GM19351 (cell line): ENCODE results near the gene HCK.
A peak's percentile ranks its signal among the peaks of the same experiment; 100 is the strongest.

Source experiments
- ATAC-seq: cut with Tn5 transposase; IDR thresholded peaks from one replicate; pipeline ENCODE4 v1.9.1; 2021; ENCODE audit warnings: mild to moderate bottlenecking, moderate library complexity; ENCODE audit not compliant: unreplicated experiment

HCK gene

GRCh38 chr20:32057656-32058184 lies 5.7 kb downstream of the HCK start:
- ATAC-seq = no peak

- no peak for ATAC-seq
Observed at GRCh38 chr20:32059189-32059588, 7.1 kb downstream of the HCK start.

GRCh38 chr20:32062776-32063170 lies 10.7 kb downstream of the HCK start:
- ATAC-seq = peak; percentile 58

- no peak for ATAC-seq
Observed at GRCh38 chr20:32063695-32064094, 11.7 kb downstream of the HCK start.

- ATAC-seq = no peak
Observed at GRCh38 chr20:32064667-32065066, 12.6 kb downstream of the HCK start.

- ATAC-seq = no peak
Observed at GRCh38 chr20:32067234-32067821, 15.3 kb downstream of the HCK start.

- ATAC-seq = no peak
Observed at GRCh38 chr20:32068174-32068573, 16.1 kb downstream of the HCK start.

GRCh38 chr20:32069711-32070110 lies 17.7 kb downstream of the HCK start:
- ATAC-seq = no peak

- ATAC-seq = no peak
Observed at GRCh38 chr20:32070282-32070681, 18.2 kb downstream of the HCK start.

- ATAC-seq = no peak
Observed at GRCh38 chr20:32070690-32071213, 18.7 kb downstream of the HCK start.

- ATAC-seq = no peak
Observed at GRCh38 chr20:32071395-32072167, 19.5 kb downstream of the HCK start.

- ATAC-seq = no peak
Observed at GRCh38 chr20:32072168-32072750, 20.2 kb downstream of the HCK start.

- ATAC-seq = no peak
Observed at GRCh38 chr20:32075534-32075933, 23.5 kb downstream of the HCK start.

GRCh38 chr20:32077190-32077589 lies 25.1 kb downstream of the HCK start:
- no peak for ATAC-seq

- no peak for ATAC-seq
Observed at GRCh38 chr20:32078322-32078721, 26.3 kb downstream of the HCK start.

GRCh38 chr20:32078791-32079190 lies 26.7 kb downstream of the HCK start:
- no peak for ATAC-seq

- no peak for ATAC-seq
Observed at GRCh38 chr20:32079655-32080109, 27.6 kb downstream of the HCK start.

- ATAC-seq = no peak
Observed at GRCh38 chr20:32080783-32081182, 28.7 kb downstream of the HCK start.

- no peak for ATAC-seq
Observed at GRCh38 chr20:32083469-32083868, 31.4 kb downstream of the HCK start.

GRCh38 chr20:32087070-32087469 lies 35.0 kb downstream of the HCK start:
- ATAC-seq = no peak

GRCh38 chr20:32088759-32089158 lies 36.7 kb downstream of the HCK start:
- ATAC-seq = no peak
